ENCODE measurements around the gene ATG2B.

DNA sequence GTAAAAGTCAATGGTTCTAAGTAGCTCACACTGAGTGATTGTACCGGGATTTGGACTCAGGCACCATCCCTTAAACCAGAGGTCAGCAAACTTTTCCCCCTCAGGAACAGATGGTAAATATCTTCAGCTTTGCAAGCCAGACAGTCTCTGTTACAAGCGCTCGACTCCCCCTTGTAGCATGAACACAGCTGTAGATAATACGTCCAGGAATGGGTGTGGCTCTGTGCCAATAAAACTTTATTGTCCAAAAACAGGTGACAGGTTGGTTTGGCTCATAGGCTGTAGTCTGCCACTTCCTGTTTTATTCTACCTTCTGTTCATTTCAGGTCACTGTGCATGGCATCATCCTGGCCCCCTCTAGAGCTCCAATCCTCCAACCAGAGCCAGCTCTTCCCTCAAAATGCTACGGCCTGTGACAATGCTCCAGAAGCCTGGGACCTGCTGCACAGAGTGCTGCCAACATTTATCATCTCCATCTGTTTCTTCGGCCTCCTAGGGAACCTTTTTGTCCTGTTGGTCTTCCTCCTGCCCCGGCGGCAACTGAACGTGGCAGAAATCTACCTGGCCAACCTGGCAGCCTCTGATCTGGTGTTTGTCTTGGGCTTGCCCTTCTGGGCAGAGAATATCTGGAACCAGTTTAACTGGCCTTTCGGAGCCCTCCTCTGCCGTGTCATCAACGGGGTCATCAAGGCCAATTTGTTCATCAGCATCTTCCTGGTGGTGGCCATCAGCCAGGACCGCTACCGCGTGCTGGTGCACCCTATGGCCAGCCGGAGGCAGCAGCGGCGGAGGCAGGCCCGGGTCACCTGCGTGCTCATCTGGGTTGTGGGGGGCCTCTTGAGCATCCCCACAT is 99.6 kb downstream of the ATG2B start:
- no peak for TF ChIP-seq CTCF (IDR thresholded peaks at IDR 0.05)
- TF ChIP-seq EZH2phosphoT487 (IDR thresholded peaks at IDR 0.05): no peak

All from neural progenitor cell (in vitro differentiated cells).